ENCODE measurements around the gene ZNF385D.

The ZNF385D gene

GRCh38 chr3:21587894-21588293, 163.1 kb downstream of the ZNF385D start:
- no peak for DNase-seq

- DNase-seq, result no peak
Measured at GRCh38 chr3:21585216-21585740, 165.7 kb downstream of the ZNF385D start.

DNA sequence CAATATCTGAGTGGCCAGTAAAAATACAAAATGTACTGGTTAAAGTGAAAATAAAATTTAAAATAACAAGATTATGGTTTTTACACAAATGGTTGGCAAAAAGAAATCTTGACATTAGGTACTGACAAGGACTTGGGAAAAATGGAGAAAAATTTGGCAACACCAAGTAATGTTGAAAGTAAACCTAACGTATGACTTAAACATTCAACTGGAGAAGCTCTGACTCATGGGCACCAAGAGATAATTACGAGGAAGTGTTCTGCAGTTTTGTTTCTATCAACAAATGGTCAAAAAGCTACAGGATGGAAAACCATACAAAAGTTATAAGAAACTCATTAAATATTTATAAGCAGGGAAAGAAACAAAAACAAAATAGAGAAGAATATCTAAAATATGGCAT, 177.7 kb downstream of the ZNF385D start:
- peak; percentile 4 for DNase-seq

DNA sequence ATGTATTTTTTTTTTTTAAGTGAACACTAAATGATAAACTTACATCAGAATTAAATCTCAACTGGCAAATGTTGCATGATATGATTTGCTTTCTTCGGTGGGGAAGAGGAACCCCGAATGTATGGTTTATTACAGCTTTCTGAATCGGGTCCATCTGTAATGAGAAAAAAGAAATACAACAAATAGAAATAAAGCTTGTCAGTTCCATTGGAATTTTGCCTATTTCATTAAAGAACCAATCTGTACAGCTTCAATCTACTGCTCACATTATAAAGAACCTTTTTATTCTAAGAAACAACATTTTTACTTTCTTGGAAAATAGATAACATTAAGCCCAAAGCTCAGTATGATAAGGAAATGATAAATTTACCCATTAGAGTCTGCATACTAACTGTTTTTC, 186.5 kb downstream of the ZNF385D start:
- DNase-seq, result no peak

GRCh38 chr3:21562243-21562642, 188.8 kb downstream of the ZNF385D start:
- DNase-seq, result no peak

- no peak for DNase-seq
Measured at GRCh38 chr3:21561472-21561871, 189.5 kb downstream of the ZNF385D start.

GRCh38 chr3:21551019-21551418, 200.0 kb downstream of the ZNF385D start:
- DNase-seq, result peak; percentile 45

GRCh38 chr3:21544076-21544462, 206.9 kb downstream of the ZNF385D start:
- peak; percentile 21 for DNase-seq

GRCh38 chr3:21543380-21544075, 207.5 kb downstream of the ZNF385D start:
- DNase-seq, result peak; percentile 1

DNA sequence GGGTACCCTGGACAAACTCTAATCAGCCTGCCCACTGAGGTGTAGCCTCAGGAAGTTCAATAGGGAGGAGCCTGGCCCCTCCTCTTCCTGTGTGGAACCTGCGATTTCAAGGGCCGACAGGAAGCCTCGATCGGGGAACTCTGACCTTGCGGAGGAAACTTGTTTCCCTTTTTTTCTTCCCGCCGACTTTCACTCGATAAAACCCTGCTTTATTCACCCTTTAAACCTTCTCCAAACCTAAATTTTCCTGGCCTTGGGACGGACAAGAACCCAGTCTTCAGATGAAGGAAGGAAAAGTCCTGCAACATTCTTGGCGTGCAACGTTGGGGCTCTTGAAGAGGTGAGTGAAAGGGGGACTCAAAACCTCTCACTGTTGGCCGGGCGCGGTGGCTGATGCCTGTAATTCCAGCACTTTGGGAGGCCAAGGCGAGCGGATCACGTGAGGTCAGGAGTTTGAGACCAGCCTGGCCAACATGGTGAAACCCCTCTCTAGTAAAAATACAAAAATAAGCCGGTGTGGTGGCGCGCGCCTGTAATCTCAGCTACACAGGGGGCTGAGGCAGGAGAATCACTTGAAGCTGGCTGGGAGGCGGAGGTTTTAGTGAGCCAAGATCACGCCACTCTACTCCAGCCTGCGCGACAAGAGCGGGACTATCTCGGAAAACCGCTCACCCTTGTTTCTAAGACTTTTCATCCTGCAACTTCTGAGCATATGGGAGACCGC, 208.2 kb downstream of the ZNF385D start:
- DNase-seq, result no peak

DNA sequence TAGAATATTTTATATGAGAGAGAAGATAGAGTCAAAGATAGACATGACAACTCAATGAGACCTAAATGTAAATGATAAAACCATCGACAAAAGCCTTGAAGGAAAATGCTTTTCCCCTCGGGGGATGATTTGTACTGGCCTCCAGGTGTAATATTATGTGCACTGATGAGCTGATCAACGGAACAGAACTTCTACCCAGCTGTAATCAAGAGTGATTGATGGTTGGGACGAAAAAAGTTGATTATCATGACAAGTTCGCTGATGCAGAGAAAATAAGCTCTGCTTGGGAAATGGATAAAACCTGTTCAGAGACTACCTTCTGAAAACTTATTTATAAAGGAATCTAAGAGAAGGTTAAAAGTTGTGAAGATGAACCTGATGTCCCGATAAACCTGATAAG, 210.7 kb downstream of the ZNF385D start:
- no peak for DNase-seq

DNA sequence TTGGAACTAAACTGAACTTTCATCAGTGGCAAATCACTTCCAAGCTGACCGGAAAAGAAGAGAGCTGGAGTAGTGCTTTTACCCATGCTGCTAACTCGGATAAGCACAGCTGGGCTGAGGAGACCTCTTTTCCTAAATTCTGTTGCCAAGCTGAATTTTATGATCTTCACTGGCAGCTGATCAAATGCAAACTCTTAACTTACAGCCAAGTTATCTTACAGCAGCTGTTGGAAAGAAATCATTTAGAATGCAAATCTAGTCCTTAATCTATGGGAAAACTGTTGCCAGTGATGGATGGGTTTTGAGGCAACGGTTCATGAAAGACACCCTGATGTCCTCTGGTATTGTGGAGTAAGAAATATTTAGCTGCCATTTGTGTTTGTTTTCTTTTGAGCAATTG, 216.5 kb downstream of the ZNF385D start:
- DNase-seq, result no peak

- no peak for DNase-seq
Measured at GRCh38 chr3:21533002-21533401, 218.0 kb downstream of the ZNF385D start.

DNA sequence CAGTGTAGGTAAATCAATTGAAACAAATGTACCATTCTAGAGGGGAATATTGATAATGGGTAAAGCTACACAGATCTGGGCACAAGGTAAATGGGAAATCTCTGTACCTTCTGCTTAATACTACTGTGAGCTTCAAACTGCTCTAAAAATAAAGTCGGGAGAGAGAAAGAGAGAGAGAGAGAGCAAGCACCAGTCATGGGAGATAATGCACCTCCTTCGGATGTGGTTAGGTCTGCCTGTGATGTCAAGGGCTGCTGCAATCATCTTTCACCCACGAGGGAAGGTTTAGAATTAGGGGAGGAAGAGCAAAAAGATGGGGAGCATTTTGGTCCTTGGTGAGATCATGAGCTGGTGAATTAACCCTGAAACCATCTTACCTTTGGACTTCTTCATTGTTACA, 219.1 kb downstream of the ZNF385D start:
- DNase-seq, result no peak

GRCh38 chr3:21528291-21528995, 222.6 kb downstream of the ZNF385D start:
- no peak for DNase-seq

DNA sequence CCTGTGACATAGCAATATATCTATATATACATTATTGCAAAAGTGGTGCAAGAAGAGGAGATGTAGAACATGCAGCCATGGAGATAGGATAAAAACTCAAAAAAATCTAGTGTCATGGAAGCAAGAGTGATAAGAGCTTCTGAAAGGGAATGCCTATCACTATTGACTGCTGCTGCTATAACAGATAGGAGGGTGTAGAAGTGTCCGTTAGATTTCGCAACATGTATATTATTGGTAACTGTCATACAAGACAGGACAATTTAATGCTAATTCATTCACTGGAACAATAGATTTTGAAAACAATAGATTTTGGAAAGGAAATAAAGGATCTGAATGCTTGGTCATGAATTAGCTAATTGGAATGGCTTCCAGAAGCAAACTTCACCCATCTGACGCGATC, 224.5 kb downstream of the ZNF385D start:
- DNase-seq, result no peak

DNA sequence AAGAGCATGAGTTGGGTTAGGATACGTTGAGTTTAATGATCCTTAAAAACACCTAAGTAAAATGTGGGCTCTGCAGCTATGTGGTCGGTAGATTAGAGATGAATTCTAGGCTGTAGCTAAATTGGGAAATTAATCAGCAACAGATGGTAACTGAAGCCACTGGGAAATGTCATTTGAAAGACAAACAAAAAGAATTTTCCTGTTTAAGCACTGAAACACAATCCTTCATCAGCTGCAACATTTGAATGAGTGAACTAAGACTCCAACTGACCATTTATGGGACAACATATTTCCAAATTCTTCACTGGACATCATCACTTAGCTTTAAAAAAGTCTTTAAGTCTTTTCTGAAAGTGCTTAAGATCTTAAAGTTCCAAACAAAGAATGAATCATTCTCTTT, 226.9 kb downstream of the ZNF385D start:
- no peak for DNase-seq

DNA sequence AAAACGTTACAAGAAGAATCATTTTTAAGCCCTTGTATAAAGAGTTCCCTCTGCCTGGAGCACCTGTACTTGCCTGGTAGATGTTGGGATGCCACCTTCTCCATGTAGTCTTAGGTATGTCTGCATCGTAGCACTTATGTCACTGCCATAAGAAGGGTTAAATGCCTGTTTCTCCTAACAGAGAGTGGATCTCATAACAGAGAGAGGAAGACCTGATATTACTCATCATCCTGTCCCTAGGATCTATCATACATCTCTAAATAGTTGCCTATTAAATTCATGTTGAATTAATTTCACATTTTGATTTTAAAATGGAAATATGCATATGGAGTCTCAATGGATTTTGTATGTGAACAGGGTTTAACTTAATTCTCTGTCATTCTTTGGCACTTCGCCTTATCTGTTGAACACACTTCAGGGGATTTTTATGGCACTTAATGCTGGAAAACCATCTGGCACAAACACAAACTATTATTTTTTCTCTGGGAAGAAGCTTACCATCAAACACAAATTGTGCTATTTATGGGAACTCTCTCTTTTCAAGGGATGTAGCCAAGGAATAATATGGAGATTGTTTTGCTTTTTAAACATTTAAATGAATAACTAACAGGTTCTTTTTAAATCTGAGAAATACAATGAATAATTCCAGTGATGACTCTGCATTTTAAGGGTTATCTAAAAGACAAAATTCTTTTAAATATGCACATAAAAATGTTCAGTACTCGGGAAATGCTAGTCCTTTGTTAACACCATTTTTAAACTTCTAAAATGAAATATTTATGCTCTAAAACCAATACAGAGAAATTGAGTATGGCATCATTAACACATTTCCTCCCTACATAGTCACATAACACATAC, 230.7 kb downstream of the ZNF385D start:
- DNase-seq, result no peak

- DNase-seq, result no peak
Measured at GRCh38 chr3:21517184-21517583, 233.8 kb downstream of the ZNF385D start.

GRCh38 chr3:21515417-21515816, 235.6 kb downstream of the ZNF385D start:
- no peak for DNase-seq

GRCh38 chr3:21509731-21510470, 241.1 kb downstream of the ZNF385D start:
- DNase-seq, result no peak

- no peak for DNase-seq
Measured at GRCh38 chr3:21508246-21508645, 242.8 kb downstream of the ZNF385D start.
